HG03064 (cell line): ENCODE data around the gene RAB11FIP3.

Experiments used
- ATAC-seq: cut with Tn5 transposase; IDR thresholded peaks from one replicate; pipeline ENCODE4 v1.9.1; 2021; ENCODE audit warnings: low read depth; ENCODE audit not compliant: unreplicated experiment

The RAB11FIP3 gene

GRCh38 chr16:391885-392335 lies 33.5 kb upstream of the RAB11FIP3 start:
- no peak for ATAC-seq

- ATAC-seq = no peak
Observed at GRCh38 chr16:392450-393030, 32.9 kb upstream of the RAB11FIP3 start.

GRCh38 chr16:396199-396598 lies 29.2 kb upstream of the RAB11FIP3 start:
- ATAC-seq = no peak

- ATAC-seq = no peak
Observed at GRCh38 chr16:396605-397004, 28.8 kb upstream of the RAB11FIP3 start.

- ATAC-seq = no peak
Observed at GRCh38 chr16:397135-397661, 28.3 kb upstream of the RAB11FIP3 start, which contains the start of gene NME4. TSS of gene NME4 (plus strand) at chr16:397199. CDS start at chr16:397223, 24 bp downstream.

- no peak for ATAC-seq
Observed at GRCh38 chr16:397736-398332, 27.6 kb upstream of the RAB11FIP3 start.

- no peak for ATAC-seq
Observed at GRCh38 chr16:398561-399339, 26.7 kb upstream of the RAB11FIP3 start.

GRCh38 chr16:399340-400019 lies 26.0 kb upstream of the RAB11FIP3 start:
- no peak for ATAC-seq

GRCh38 chr16:400061-400591 lies 25.3 kb upstream of the RAB11FIP3 start:
- ATAC-seq = no peak

GRCh38 chr16:401468-402348 lies 23.7 kb upstream of the RAB11FIP3 start, which contains the start of gene DECR2:
TSS of gene DECR2 (plus strand) at chr16:401885. CDS start at chr16:401964, 79 bp downstream.
- ATAC-seq = peak; percentile 40

- no peak for ATAC-seq
Observed at GRCh38 chr16:404971-405486, 20.4 kb upstream of the RAB11FIP3 start.

GRCh38 chr16:405548-406506 lies 19.6 kb upstream of the RAB11FIP3 start:
- ATAC-seq = no peak

- ATAC-seq = no peak
Observed at GRCh38 chr16:407253-407652, 18.2 kb upstream of the RAB11FIP3 start.

GRCh38 chr16:410516-411178 lies 14.8 kb upstream of the RAB11FIP3 start:
- no peak for ATAC-seq

- ATAC-seq = no peak
Observed at GRCh38 chr16:411576-412265, 13.7 kb upstream of the RAB11FIP3 start.

GRCh38 chr16:414395-415169 lies 10.9 kb upstream of the RAB11FIP3 start:
- no peak for ATAC-seq
